GM12801 (cell line): ENCODE data around the gene ZNF83.

Experiments
- TF ChIP-seq, protein P1 (sequence below): IDR thresholded peaks from one replicate; pipeline ENCODE4 v1.5.1; 2011; ENCODE audit warnings: control low read depth; ENCODE audit not compliant: insufficient read length; ENCODE audit errors: extremely low read depth

ZNF83 gene

GRCh38 chr19:52570000-52570861 lies 67.9 kb downstream of the ZNF83 start, which contains the start of gene ZNF701:
Gene ZNF701, plus strand, starts transcription at chr19:52570287. Its CDS starts 3,861 bp downstream, at chr19:52574148.
- TF ChIP-seq, protein P1, sequence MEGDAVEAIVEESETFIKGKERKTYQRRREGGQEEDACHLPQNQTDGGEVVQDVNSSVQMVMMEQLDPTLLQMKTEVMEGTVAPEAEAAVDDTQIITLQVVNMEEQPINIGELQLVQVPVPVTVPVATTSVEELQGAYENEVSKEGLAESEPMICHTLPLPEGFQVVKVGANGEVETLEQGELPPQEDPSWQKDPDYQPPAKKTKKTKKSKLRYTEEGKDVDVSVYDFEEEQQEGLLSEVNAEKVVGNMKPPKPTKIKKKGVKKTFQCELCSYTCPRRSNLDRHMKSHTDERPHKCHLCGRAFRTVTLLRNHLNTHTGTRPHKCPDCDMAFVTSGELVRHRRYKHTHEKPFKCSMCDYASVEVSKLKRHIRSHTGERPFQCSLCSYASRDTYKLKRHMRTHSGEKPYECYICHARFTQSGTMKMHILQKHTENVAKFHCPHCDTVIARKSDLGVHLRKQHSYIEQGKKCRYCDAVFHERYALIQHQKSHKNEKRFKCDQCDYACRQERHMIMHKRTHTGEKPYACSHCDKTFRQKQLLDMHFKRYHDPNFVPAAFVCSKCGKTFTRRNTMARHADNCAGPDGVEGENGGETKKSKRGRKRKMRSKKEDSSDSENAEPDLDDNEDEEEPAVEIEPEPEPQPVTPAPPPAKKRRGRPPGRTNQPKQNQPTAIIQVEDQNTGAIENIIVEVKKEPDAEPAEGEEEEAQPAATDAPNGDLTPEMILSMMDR = no peak

DNA sequence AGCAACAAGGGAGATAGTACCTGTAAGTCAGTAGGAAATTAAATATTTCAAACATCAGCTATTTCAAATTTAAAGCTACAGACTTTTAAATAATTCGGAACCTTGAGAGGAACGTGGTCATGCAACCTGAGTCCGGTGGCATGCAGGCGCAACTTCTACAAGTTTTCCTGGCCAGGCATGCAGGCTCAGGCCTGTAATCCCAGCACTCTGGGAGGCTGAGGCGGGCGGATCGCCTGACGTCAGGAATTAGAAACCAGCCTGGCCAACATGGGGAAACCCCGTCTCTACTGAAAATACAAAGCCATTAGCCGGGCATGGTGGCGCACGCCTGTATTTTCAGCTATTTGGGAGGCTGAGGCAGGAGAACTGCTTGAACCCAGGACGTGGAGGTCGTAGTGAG lies 70.2 kb downstream of the ZNF83 start:
- TF ChIP-seq, protein P1 = no peak

- TF ChIP-seq, protein P1 = no peak
These were observed 71.6 kb downstream of the ZNF83 start for GRCh38 chr19:52566588-52566987.

DNA sequence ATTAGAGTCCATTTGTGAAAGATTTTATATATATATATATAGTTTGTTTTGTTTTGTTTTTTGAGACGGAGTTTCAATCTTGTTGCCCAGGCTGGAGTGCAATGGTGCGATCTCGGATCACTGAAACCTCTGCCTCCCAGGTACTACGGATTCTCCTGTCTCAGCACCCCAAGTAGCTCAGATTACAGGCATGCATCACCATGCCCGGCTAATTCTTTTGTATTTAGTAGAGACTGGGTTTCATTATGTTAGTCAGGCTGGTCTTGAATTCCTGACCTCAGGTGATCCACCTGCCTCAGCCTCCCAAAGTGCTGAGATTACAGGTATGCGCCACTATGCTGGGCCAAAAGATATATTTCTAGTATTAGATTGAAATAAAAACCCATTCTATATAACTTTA lies 72.0 kb downstream of the ZNF83 start:
- TF ChIP-seq, protein P1 = no peak
